Measurements from ENCODE around the gene IQSEC1. TPM values are rescaled to one million over a fixed set of nuclear protein-coding genes. Genes with fewer than 3 reads are reported as not detected.
A peak's percentile ranks its signal among the peaks of the same experiment; 100 is the strongest.

The IQSEC1 gene
- total RNA-seq, 1 donor from 2014 or later = 211 TPM

GRCh38 chr3:13020159-13020750, 53.0 kb downstream of the IQSEC1 start:
- Mint-ChIP-seq H3K36me3 (ENCODE audit: unreplicated experiment) (no peaks in the 10 kb centered on the region), H3K27me3 (ENCODE audit: unreplicated experiment) (peaks cover 46% of the 10 kb centered on the region), H3K27ac (ENCODE audit: unreplicated experiment) (peak overlapping the region; percentile 99), H3K4me1 (ENCODE audit: low read depth, unreplicated experiment) (peaks cover 47% of the 10 kb centered on the region), H3K9me3 (ENCODE audit: unreplicated experiment) (peaks cover 48% of the 10 kb centered on the region), H3K4me3 (ENCODE audit: unreplicated experiment) (peak overlapping the region; percentile 97)
- no peak for DNase-seq
- TF ChIP-seq, protein P1, sequence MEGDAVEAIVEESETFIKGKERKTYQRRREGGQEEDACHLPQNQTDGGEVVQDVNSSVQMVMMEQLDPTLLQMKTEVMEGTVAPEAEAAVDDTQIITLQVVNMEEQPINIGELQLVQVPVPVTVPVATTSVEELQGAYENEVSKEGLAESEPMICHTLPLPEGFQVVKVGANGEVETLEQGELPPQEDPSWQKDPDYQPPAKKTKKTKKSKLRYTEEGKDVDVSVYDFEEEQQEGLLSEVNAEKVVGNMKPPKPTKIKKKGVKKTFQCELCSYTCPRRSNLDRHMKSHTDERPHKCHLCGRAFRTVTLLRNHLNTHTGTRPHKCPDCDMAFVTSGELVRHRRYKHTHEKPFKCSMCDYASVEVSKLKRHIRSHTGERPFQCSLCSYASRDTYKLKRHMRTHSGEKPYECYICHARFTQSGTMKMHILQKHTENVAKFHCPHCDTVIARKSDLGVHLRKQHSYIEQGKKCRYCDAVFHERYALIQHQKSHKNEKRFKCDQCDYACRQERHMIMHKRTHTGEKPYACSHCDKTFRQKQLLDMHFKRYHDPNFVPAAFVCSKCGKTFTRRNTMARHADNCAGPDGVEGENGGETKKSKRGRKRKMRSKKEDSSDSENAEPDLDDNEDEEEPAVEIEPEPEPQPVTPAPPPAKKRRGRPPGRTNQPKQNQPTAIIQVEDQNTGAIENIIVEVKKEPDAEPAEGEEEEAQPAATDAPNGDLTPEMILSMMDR (IDR thresholded peaks at IDR 0.05; ENCODE audit: partially characterized antibody, unreplicated experiment) = no peak

DNA sequence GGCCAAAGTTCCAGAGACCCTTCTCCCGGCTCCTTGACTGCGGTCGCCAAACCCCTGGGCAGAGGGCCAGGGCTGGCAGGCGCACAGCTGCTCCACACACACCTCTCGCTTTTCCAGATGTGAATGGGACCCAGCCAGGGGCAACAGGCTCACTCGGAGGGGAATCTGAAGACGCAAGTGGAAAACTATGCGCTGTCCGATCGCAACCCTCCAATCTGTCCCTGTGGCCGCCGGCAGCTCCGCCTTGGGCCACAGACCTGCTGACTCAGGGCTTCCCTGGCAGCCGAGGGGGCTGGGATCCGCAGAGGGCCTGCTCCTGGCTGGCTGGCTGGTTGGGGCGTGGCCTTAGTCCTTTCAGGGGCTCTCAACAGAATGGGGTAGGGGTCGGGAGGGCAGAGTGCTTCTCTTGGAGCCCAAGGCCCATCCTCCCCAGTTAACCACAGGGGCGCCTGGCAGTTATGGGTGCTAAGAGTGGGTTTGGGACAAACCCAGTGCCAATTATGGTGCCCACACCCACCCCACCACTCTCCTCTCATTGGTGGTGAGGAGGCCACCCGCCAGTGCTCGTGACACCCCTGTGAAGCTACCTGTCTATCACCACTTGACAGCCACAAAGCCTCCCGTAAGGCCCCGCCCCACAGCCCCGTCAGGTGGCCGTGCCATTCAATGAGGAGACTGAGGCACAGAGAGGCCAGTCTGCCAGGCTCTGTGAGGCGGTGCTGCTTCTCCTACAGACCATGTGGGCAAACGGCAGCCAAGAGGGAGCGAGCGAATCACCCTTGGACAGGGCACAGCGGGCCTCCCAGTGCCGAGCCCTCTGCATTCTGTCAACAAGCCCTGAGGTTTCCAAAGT, 53.8 kb downstream of the IQSEC1 start:
- Mint-ChIP-seq H3K27ac (ENCODE audit: unreplicated experiment) (peak overlapping the region; percentile 99), H3K4me1 (ENCODE audit: low read depth, unreplicated experiment) (peaks cover 48% of the 10 kb centered on the region), H3K36me3 (ENCODE audit: unreplicated experiment) (no peaks in the 10 kb centered on the region), H3K4me3 (ENCODE audit: unreplicated experiment) (peak overlapping the region; percentile 97), H3K9me3 (ENCODE audit: unreplicated experiment) (peaks cover 45% of the 10 kb centered on the region), H3K27me3 (ENCODE audit: unreplicated experiment) (peaks cover 43% of the 10 kb centered on the region)
- TF ChIP-seq, protein P1 (IDR thresholded peaks at IDR 0.05; ENCODE audit: partially characterized antibody, unreplicated experiment) = no peak
- DNase-seq = peak; percentile 80

DNA sequence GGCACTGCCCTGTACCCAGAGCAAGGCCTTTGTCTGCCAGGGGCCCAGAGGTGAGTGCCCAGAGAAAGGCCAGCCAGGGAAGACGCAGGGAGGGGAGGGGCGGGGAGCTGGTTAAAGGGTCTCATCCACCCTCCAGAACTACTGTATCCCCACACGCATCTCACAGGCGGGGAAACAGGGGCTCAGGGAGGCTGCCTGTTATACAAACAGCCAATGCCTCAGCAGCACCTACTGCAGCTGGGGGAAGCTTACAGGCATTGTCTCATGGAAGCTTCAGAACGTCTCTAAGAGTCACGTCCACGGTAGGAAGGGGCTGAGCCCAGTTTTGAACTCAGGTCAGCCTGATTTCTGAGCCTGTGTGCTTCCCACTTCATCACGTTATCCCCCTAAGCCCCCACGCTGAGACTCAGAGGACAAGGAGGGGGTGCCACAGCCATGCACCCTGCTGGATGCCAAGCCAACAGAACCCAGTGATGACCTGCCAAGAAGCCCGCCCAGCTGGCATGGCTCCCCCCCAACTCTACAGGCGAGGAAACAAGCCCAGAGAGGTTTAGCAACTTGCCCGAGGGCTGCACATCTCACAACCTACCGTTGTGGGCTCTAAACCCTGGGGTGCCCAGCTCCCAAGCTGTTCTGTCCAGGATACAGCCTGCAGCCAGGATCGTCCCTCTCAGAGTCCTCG, 54.5 kb downstream of the IQSEC1 start:
- H3K36me3 Mint-ChIP-seq (ENCODE audit: unreplicated experiment) = no peaks in the 10 kb centered on the region
- H3K27ac Mint-ChIP-seq (ENCODE audit: unreplicated experiment) = peak overlapping the region; percentile 99
- H3K4me3 Mint-ChIP-seq (ENCODE audit: unreplicated experiment) = peak overlapping the region; percentile 97
- peaks cover 44% of the 10 kb centered on the region for H3K4me1 Mint-ChIP-seq (ENCODE audit: low read depth, unreplicated experiment)
- TF ChIP-seq, protein P1 (IDR thresholded peaks at IDR 0.05; ENCODE audit: partially characterized antibody, unreplicated experiment) = no peak
- H3K9me3 Mint-ChIP-seq (ENCODE audit: unreplicated experiment) = peaks cover 38% of the 10 kb centered on the region
- peaks cover 37% of the 10 kb centered on the region for H3K27me3 Mint-ChIP-seq (ENCODE audit: unreplicated experiment)
- DNase-seq = no peak

DNA sequence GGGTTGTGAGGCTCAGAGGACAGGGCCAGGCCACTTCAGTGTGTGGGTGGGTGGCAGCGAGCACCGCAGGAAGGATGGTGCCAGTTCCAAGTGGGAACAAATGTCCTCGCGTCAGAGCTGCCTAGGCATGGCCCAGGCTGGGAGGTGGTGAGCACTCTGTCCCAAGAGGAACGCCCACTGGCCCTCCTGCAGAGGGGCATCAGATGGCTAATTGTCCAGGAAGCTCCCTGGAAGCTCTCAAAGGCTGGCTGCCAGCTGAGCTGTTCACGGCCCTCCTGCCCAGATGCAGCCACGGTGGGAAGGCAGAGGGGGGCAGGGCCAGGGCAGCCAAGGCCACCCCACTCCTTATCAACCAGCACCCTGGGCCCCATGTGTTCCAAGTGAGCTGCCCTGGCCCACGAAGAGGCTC, 55.2 kb downstream of the IQSEC1 start:
- no peaks in the 10 kb centered on the region for H3K36me3 Mint-ChIP-seq (ENCODE audit: unreplicated experiment)
- peaks cover 46% of the 10 kb centered on the region for H3K4me1 Mint-ChIP-seq (ENCODE audit: low read depth, unreplicated experiment)
- peaks cover 36% of the 10 kb centered on the region for H3K9me3 Mint-ChIP-seq (ENCODE audit: unreplicated experiment)
- peak overlapping the region; percentile 99 for H3K27ac Mint-ChIP-seq (ENCODE audit: unreplicated experiment)
- peaks cover 37% of the 10 kb centered on the region for H3K27me3 Mint-ChIP-seq (ENCODE audit: unreplicated experiment)
- DNase-seq = peak; percentile 84
- TF ChIP-seq, protein P1 (IDR thresholded peaks at IDR 0.05; ENCODE audit: partially characterized antibody, unreplicated experiment) = no peak
- peak overlapping the region; percentile 97 for H3K4me3 Mint-ChIP-seq (ENCODE audit: unreplicated experiment)

Data from glutamatergic neuron (in vitro differentiated cells).